H1 (cell line): ENCODE measurements around the gene COL6A3. TPM values are rescaled to one million over a fixed set of nuclear protein-coding genes. Genes with fewer than 3 reads are reported as not detected.

ENCODE experiments used
- CTCF ChIA-PET: fragments of 300-600 bp; sonication (Branson Sonifier 250); formaldehyde crosslinking; loops from one replicate; lab custom pipeline; 2021; ENCODE audit not compliant: partially characterized antibody; lab: Charles Lee
- POLR2A ChIA-PET: fragments of 300-600 bp; sonication (Branson Sonifier 250); formaldehyde crosslinking; loops from one replicate; lab custom pipeline; 2021; ENCODE audit warnings: inconsistent platforms; ENCODE audit not compliant: partially characterized antibody; lab: Charles Lee
- DNase-seq, 2 experiments: peaks; one replicate each; pipeline versions ENCODE4 v3.0.0 to v3.0.0-alpha.2; 2010 to 2022; ENCODE audit warnings: low spot score in 2 of 2, low read depth in 1 of 2, mixed read lengths in 1 of 2
- FAIRE-seq: peaks from 2 replicates; lab custom pipeline; 2011; peaks lifted over from hg19 to GRCh38; lab: Jason Lieb, UNC
- H2AFZ ChIP-seq: 2 replicates; pipeline ENCODE4 v1.8.1; 2012; ENCODE audit warnings: low read length, inconsistent platforms
- H2AK5ac ChIP-seq: 2 replicates; pipeline ENCODE4 v1.6.1; 2013; ENCODE audit warnings: low read depth, low read length
- H2BK120ac ChIP-seq: replicated peaks from 2 replicates; pipeline ENCODE3; 2013; ENCODE audit warnings: low read depth, low read length, inconsistent platforms
- H2BK12ac ChIP-seq: 2 replicates; pipeline ENCODE4 v1.6.1; 2013; ENCODE audit warnings: low read depth, low read length
- H2BK15ac ChIP-seq: 2 replicates; pipeline ENCODE4 v1.6.1; 2013; ENCODE audit warnings: low read length
- H2BK20ac ChIP-seq: 2 replicates; pipeline ENCODE4 v1.6.1; 2013; ENCODE audit warnings: low read length
- H2BK5ac ChIP-seq: 2 replicates; pipeline ENCODE4 v1.6.1; 2013; ENCODE audit warnings: low read depth, low read length
- H3K14ac ChIP-seq: 2 replicates; pipeline ENCODE4 v1.6.1; 2013; ENCODE audit warnings: inconsistent platforms; ENCODE audit not compliant: insufficient read length
- H3K18ac ChIP-seq: 2 replicates; pipeline ENCODE4 v1.6.1; 2013; ENCODE audit warnings: low read length; ENCODE audit errors: extremely low read depth
- H3K23ac ChIP-seq: 2 replicates; pipeline ENCODE4 v1.6.1; 2013; ENCODE audit warnings: inconsistent platforms; ENCODE audit not compliant: insufficient read length
- H3K23me2 ChIP-seq: 2 replicates; pipeline ENCODE4 v1.6.1; 2013; ENCODE audit warnings: low read depth, low read length
- H3K27ac ChIP-seq: 2 replicates; pipeline ENCODE4 v1.6.1; 2011; ENCODE audit warnings: low read depth, low read length, inconsistent platforms
- H3K27me3 ChIP-seq, 4 experiments: replicated peaks in 1 of 4; 1 replicate in 1 of 4; 2 replicates in 3 of 4; pipeline versions ENCODE4 v1.6.1 to v1.8.1; 2011 to 2013; ENCODE audit warnings: low read length in 3 of 4, mild to moderate bottlenecking in 3 of 4, inconsistent platforms in 2 of 4, mixed read lengths in 2 of 4, moderate library complexity in 1 of 4; ENCODE audit not compliant: control insufficient read depth in 3 of 4, insufficient read depth in 3 of 4; ENCODE audit errors: extremely low read depth in 1 of 4
- H3K36me3 ChIP-seq, 4 experiments: 2 replicates each; pipeline versions ENCODE4 v1.6.1 to v1.8.1; 2011 to 2013; ENCODE audit warnings: mild to moderate bottlenecking in 4 of 4, low read length in 3 of 4, moderate library complexity in 2 of 4, control low read depth in 1 of 4, inconsistent platforms in 1 of 4; ENCODE audit not compliant: insufficient read depth in 4 of 4, control insufficient read depth in 2 of 4
- H3K4ac ChIP-seq: replicated peaks from 2 replicates; pipeline ENCODE3; 2013; ENCODE audit warnings: low read length, low read depth, mixed read lengths, inconsistent platforms; ENCODE audit not compliant: insufficient read length
- H3K4me1 ChIP-seq, 4 experiments: replicated peaks in 1 of 4; 1 replicate in 1 of 4; 2 replicates in 3 of 4; pipeline versions ENCODE4 v1.6.1 to v1.8.1; 2011 to 2013; ENCODE audit warnings: low read length in 3 of 4, inconsistent platforms in 2 of 4, mixed read lengths in 1 of 4; ENCODE audit not compliant: insufficient read depth in 4 of 4, control insufficient read depth in 3 of 4
- H3K4me2 ChIP-seq, 2 experiments: 2 replicates each; pipeline versions ENCODE4 v1.6.1 to v1.8.1; 2011 to 2013; ENCODE audit warnings: low read depth in 2 of 2, low read length in 2 of 2, control low read depth in 1 of 2, inconsistent platforms in 1 of 2, mild to moderate bottlenecking in 1 of 2; ENCODE audit not compliant: insufficient read depth in 1 of 2
- H3K4me3 ChIP-seq, 4 experiments: fragments of 200-600, 300-600 bp in 1 of 4; sonication (generic), shearing (Covaris generic), sonication (Bioruptor Twin) in 1 of 4; 2 replicates each; pipeline versions ENCODE4 v1.5.1 to v1.8.1; 2011 to 2016; ENCODE audit warnings: low read length in 4 of 4, low read depth in 3 of 4, control low read depth in 2 of 4, inconsistent platforms in 2 of 4, mild to moderate bottlenecking in 2 of 4, mixed read lengths in 1 of 4, moderate library complexity in 1 of 4; ENCODE audit not compliant: insufficient read depth in 2 of 4; ENCODE audit errors: extremely low read depth in 1 of 4
- H3K56ac ChIP-seq: replicated peaks from 2 replicates; pipeline ENCODE3; 2013; ENCODE audit warnings: low read depth, mild to moderate bottlenecking, mixed read lengths, low read length, inconsistent platforms; ENCODE audit not compliant: insufficient read length
- H3K79me1 ChIP-seq: 2 replicates; pipeline ENCODE4 v1.6.1; 2013; ENCODE audit warnings: low read depth, low read length, control low read depth
- H3K79me2 ChIP-seq, 2 experiments: 2 replicates each; pipeline versions ENCODE4 v1.6.1 to v1.8.1; 2012 to 2013; ENCODE audit warnings: low read length in 2 of 2, mild to moderate bottlenecking in 2 of 2, inconsistent platforms in 1 of 2; ENCODE audit not compliant: insufficient read depth in 2 of 2, control insufficient read depth in 1 of 2
- H3K9ac ChIP-seq, 4 experiments: replicated peaks in 1 of 4; 1 replicate in 1 of 4; 2 replicates in 3 of 4; pipeline versions ENCODE4 v1.6.1 to v1.8.1; 2011 to 2013; ENCODE audit warnings: low read depth in 3 of 4, low read length in 3 of 4, control low read depth in 2 of 4, mild to moderate bottlenecking in 2 of 4, moderate library complexity in 2 of 4, inconsistent platforms in 1 of 4; ENCODE audit errors: extremely low read depth in 1 of 4
- H3K9me3 ChIP-seq, 2 experiments: 2 replicates each; pipeline versions ENCODE4 v1.6.1 to v1.8.1; 2012 to 2013; ENCODE audit warnings: mild to moderate bottlenecking in 2 of 2, moderate library complexity in 2 of 2, control low read depth in 1 of 2, inconsistent platforms in 1 of 2, low read depth in 1 of 2, low read length in 1 of 2, mixed read lengths in 1 of 2; ENCODE audit not compliant: insufficient read depth in 2 of 2
- H4K20me1 ChIP-seq, 2 experiments: replicated peaks in 1 of 2; 2 replicates each; pipeline versions ENCODE3 to v1.8.1; 2011 to 2013; ENCODE audit warnings: inconsistent platforms in 2 of 2, low read length in 2 of 2, mild to moderate bottlenecking in 1 of 2; ENCODE audit not compliant: insufficient read depth in 2 of 2, control insufficient read depth in 1 of 2
- H4K5ac ChIP-seq: 2 replicates; pipeline ENCODE4 v1.6.1; 2013; ENCODE audit warnings: low read length, low read depth, mixed read lengths, inconsistent platforms; ENCODE audit not compliant: insufficient read length
- H4K8ac ChIP-seq: 2 replicates; pipeline ENCODE4 v1.8.0; 2013; ENCODE audit warnings: mild to moderate bottlenecking, moderate library complexity, low read length, inconsistent platforms; ENCODE audit not compliant: insufficient read depth; ENCODE audit errors: extremely low read depth
- H4K91ac ChIP-seq: replicated peaks from 2 replicates; pipeline ENCODE3; 2013; ENCODE audit warnings: low read length, mixed read lengths, inconsistent platforms; ENCODE audit not compliant: insufficient read length
- BRCA1 ChIP-seq: IDR thresholded peaks from 2 replicates; pipeline ENCODE4 v1.6.1; 2012; ENCODE audit warnings: low read depth, low read length, improper control_type of control experiment
- CBX8 ChIP-seq: fragments of 300-800, 300-1000 bp; sonication (generic); IDR thresholded peaks from 2 replicates; pipeline ENCODE4 v1.7.1; 2016; ENCODE audit warnings: low read depth, low read length, borderline replicate concordance
- CTBP2 ChIP-seq: IDR thresholded peaks from 2 replicates; pipeline ENCODE4 v1.7.0; 2011; ENCODE audit warnings: borderline replicate concordance, mild to moderate bottlenecking, moderate library complexity, mixed read lengths, low read length; ENCODE audit not compliant: insufficient read depth, insufficient read length
- CTCF ChIP-seq, 3 experiments: IDR thresholded peaks; 1 replicate in 2 of 3; 2 replicates in 1 of 3; pipeline versions ENCODE4 v1.5.1 to v1.6.1; 2011; ENCODE audit warnings: low read length in 3 of 3, mild to moderate bottlenecking in 3 of 3, inconsistent platforms in 2 of 3, low read depth in 1 of 3, moderate library complexity in 1 of 3; ENCODE audit not compliant: insufficient read depth in 1 of 3; ENCODE audit errors: control extremely low read depth in 1 of 3
- E2F6 ChIP-seq: IDR thresholded peaks from 2 replicates; pipeline ENCODE4 v1.6.1; 2012; ENCODE audit warnings: inconsistent platforms
- KDM4A ChIP-seq: IDR thresholded peaks from one replicate; pipeline ENCODE4 v1.7.1; 2012; ENCODE audit warnings: low read depth, mild to moderate bottlenecking, moderate library complexity, low read length, inconsistent platforms; ENCODE audit not compliant: severe bottlenecking
- SIN3A ChIP-seq, 2 experiments: IDR thresholded peaks in 1 of 2; conservative IDR thresholded peaks in 1 of 2; 2 replicates each; pipeline ENCODE4 v1.6.1; 2011 to 2012; ENCODE audit warnings: low read length in 2 of 2, improper control_type of control experiment in 1 of 2, low read depth in 1 of 2, mild to moderate bottlenecking in 1 of 2
- YY1 ChIP-seq: IDR thresholded peaks from 2 replicates; pipeline ENCODE4 v1.6.1; 2011; ENCODE audit warnings: low read depth, mild to moderate bottlenecking, low read length
- WGBS, 2 experiments: shearing (Covaris generic) in 1 of 2; methylation state at CpG; one replicate each; pipeline versions ENCODE4 v1.1.6 to v1.1.7; 2013 to 2015; ENCODE audit warnings: low lambda C conversion rate in 2 of 2, mixed read lengths in 2 of 2, inconsistent platforms in 1 of 2, low coverage in 1 of 2, missing lambda C conversion rate in 1 of 2; ENCODE audit not compliant: insufficient replicate concordance in 2 of 2, insufficient coverage in 1 of 2, insufficient read length in 1 of 2; ENCODE audit errors: extremely low coverage in 1 of 2, missing lambda C conversion rate in 1 of 2; 5-methylcytosine and 5-hydroxymethylcytosine counted together
- polyA plus RNA-seq, 7 experiments: library from polyadenylated mRNA; depleted of rRNA in 3 of 7; stranded (reverse) in 5 of 7; unstranded in 2 of 7; fragments of >200 nt in 5 of 7; fragments of 200-250 nt in 2 of 7; gene quantifications; 1 replicate in 5 of 7; 2 replicates in 1 of 7; 4 replicates in 1 of 7; pipeline versions ENCODE4 v1.2.1 to v1.2.3, GENCODE V29; 2011 to 2013; ENCODE audit warnings: missing spikeins in 2 of 7, mixed read lengths in 2 of 7
- total RNA-seq: library from RNA; stranded (reverse); fragmentation: NEBNext Ultra II Directional; extraction: Animal tissue kit (Norgen Biotek cat#: 25700); gene quantifications from 2 replicates; pipeline ENCODE4 v1.2.1, GENCODE V29; 2021

Gene COL6A3
- total and polyA plus RNA-seq, 2 of the 8 experiments (the other 6 are each of a cell fraction or from before 2014, with no cell fraction given) = 1.2 to 3.4 TPM

GRCh38 chr2:237297421-237298150 is 116.4 kb downstream of the COL6A3 start:
- Histone ChIP-seq H2BK5ac (no peak overlapping the region), H3K36me3 (no peaks in the 10 kb centered on the region), H3K27me3 (no peaks in the 10 kb centered on the region), H3K9ac (no peak overlapping the region), H2AFZ (no peak overlapping the region), H3K14ac (no peak overlapping the region), H4K20me1 (no peaks in the 10 kb centered on the region), H3K27ac (no peak overlapping the region), H3K56ac (no peak overlapping the region), H4K8ac (no peak overlapping the region), H3K4me3 (no peak overlapping the region), H3K23ac (no peak overlapping the region), H2AK5ac (no peak overlapping the region), H2BK20ac (no peak overlapping the region), H2BK12ac (no peak overlapping the region), H4K91ac (no peak overlapping the region), H3K4ac (no peak overlapping the region), H4K5ac (no peak overlapping the region), H3K79me1 (no peaks in the 10 kb centered on the region), H3K4me2 (no peak overlapping the region), H2BK120ac (no peak overlapping the region), H3K4me1 (peaks cover 0 to 3% (median 0%) of the 10 kb centered on the region in 4 experiments; a peak in 2 of 7 replicates), H3K9me3 (peaks cover 0 to 4% of the 10 kb centered on the region in 2 experiments; a peak in 2 of 4 replicates), H3K79me2 (no peaks in the 10 kb centered on the region), H3K18ac (no peak overlapping the region), H2BK15ac (no peak overlapping the region), H3K23me2 (no peaks in the 10 kb centered on the region)
- POLR2A ChIA-PET = no interaction called here
- CTCF ChIA-PET = no interaction called here
- FAIRE-seq = no peak
- no peak for DNase-seq
- 85% methylated on average over 6 of the region's 6 CpGs; no CpG with 5 or more reads in 1 of the 2 experiments for WGBS, 2 experiments
- no peak for TF ChIP-seq SIN3A (conservative IDR thresholded peaks at IDR 0.05 in 1 of 2, IDR thresholded peaks at IDR 0.05 in 1 of 2; ENCODE audit: low read depth in 1 of 2, low read length in 2 of 2)
- no peak for TF ChIP-seq KDM4A
- TF ChIP-seq CTCF (IDR thresholded peaks at IDR 0.05; ENCODE audit: control extremely low read depth in 1 of 3, insufficient read depth in 1 of 3, low read depth in 1 of 3, low read length in 3 of 3) = no peak
- TF ChIP-seq E2F6 = no peak
- no peak for TF ChIP-seq CTBP2
- TF ChIP-seq CBX8 = no peak
- no peak for TF ChIP-seq BRCA1
- TF ChIP-seq YY1 = no peak
